Osteoblast (primary cell): ENCODE results near the gene PPFIBP2. TPM values are rescaled to one million over a fixed set of nuclear protein-coding genes. Genes with fewer than 3 reads are reported as not detected.

Experiments used
- DNase-seq: peaks from one replicate; pipeline ENCODE4 v3.0.0; 2011; ENCODE audit warnings: low spot score, mixed read lengths; ENCODE audit not compliant: insufficient read length; ENCODE audit errors: missing footprints
- H2AFZ ChIP-seq: 2 replicates; pipeline ENCODE4 v1.6.0; 2011; ENCODE audit warnings: mild to moderate bottlenecking, low read length
- H3K27ac ChIP-seq: 2 replicates; pipeline ENCODE4 v1.5.1; 2011; ENCODE audit warnings: mild to moderate bottlenecking, low read depth, low read length, moderate library complexity
- H3K27me3 ChIP-seq: 2 replicates; pipeline ENCODE4 v1.6.0; 2012; ENCODE audit warnings: mild to moderate bottlenecking, control low read depth, inconsistent platforms, low read length, moderate library complexity; ENCODE audit not compliant: insufficient read depth
- H3K36me3 ChIP-seq: 2 replicates; pipeline ENCODE4 v1.5.1; 2011; ENCODE audit warnings: mild to moderate bottlenecking, low read length, control low read depth, moderate library complexity; ENCODE audit not compliant: insufficient read depth
- H3K4me1 ChIP-seq: 2 replicates; pipeline ENCODE4 v1.5.1; 2011; ENCODE audit warnings: mild to moderate bottlenecking, low read length, control low read depth, moderate library complexity; ENCODE audit not compliant: insufficient read depth
- H3K4me2 ChIP-seq: 2 replicates; pipeline ENCODE4 v1.6.0; 2011; ENCODE audit warnings: mild to moderate bottlenecking, low read length; ENCODE audit not compliant: insufficient read depth
- H3K4me3 ChIP-seq: fragments of 200-600 bp; sonication (generic); 3 replicates; pipeline ENCODE4 v1.5.1; 2012; ENCODE audit warnings: mild to moderate bottlenecking, low read length, inconsistent platforms; ENCODE audit not compliant: insufficient read depth
- H3K79me2 ChIP-seq: 2 replicates; pipeline ENCODE4 v1.6.0; 2012; ENCODE audit warnings: mild to moderate bottlenecking, low read length, control low read depth, inconsistent platforms; ENCODE audit not compliant: insufficient read depth
- H3K9me3 ChIP-seq: 2 replicates; pipeline ENCODE4 v1.5.1; 2011; ENCODE audit warnings: low read depth, low read length, control low read depth
- H4K20me1 ChIP-seq: 2 replicates; pipeline ENCODE4 v1.6.0; 2012; ENCODE audit warnings: mild to moderate bottlenecking, low read length, control low read depth; ENCODE audit not compliant: insufficient read depth
- CTCF ChIP-seq: IDR thresholded peaks from 2 replicates; pipeline ENCODE4 v1.5.1; 2011; ENCODE audit warnings: mild to moderate bottlenecking, low read depth, low read length, moderate library complexity; ENCODE audit errors: extremely low read depth
- total RNA-seq: library from RNA; depleted of rRNA; stranded (reverse); fragments of >200 nt; gene quantifications from 2 replicates; pipeline ENCODE4 v1.2.3, GENCODE V29; 2012

Gene PPFIBP2
- total RNA-seq, 1 donor, result 25.0 TPM

- no peak for TF ChIP-seq CTCF
- no peaks in the 10 kb centered on the region for H3K27me3 ChIP-seq
- no peaks in the 10 kb centered on the region for H3K9me3 ChIP-seq
- H3K27ac ChIP-seq, result no peak overlapping the region
- H3K4me1 ChIP-seq, result peaks cover 10% of the 10 kb centered on the region
- H3K79me2 ChIP-seq, result no peaks in the 10 kb centered on the region
- no peaks in the 10 kb centered on the region for H3K36me3 ChIP-seq
- DNase-seq, result no peak
- no peaks in the 10 kb centered on the region for H4K20me1 ChIP-seq
- H3K4me2 ChIP-seq, result no peak overlapping the region
- H3K4me3 ChIP-seq, result no peak overlapping the region
- H2AFZ ChIP-seq, result no peak overlapping the region
These were observed 21.5 kb upstream of the PPFIBP2 start for GRCh38 chr11:7492253-7492652.

- DNase-seq, result no peak
- no peak overlapping the region for H3K27ac ChIP-seq
- H3K79me2 ChIP-seq, result no peaks in the 10 kb centered on the region
- peaks cover 10% of the 10 kb centered on the region for H3K4me1 ChIP-seq
- H3K4me2 ChIP-seq, result no peak overlapping the region
- no peak for TF ChIP-seq CTCF
- H4K20me1 ChIP-seq, result no peaks in the 10 kb centered on the region
- H2AFZ ChIP-seq, result no peak overlapping the region
- no peaks in the 10 kb centered on the region for H3K9me3 ChIP-seq
- no peak overlapping the region for H3K4me3 ChIP-seq
- H3K27me3 ChIP-seq, result no peaks in the 10 kb centered on the region
- no peaks in the 10 kb centered on the region for H3K36me3 ChIP-seq
These were observed 20.1 kb upstream of the PPFIBP2 start for GRCh38 chr11:7493670-7494069.

DNA sequence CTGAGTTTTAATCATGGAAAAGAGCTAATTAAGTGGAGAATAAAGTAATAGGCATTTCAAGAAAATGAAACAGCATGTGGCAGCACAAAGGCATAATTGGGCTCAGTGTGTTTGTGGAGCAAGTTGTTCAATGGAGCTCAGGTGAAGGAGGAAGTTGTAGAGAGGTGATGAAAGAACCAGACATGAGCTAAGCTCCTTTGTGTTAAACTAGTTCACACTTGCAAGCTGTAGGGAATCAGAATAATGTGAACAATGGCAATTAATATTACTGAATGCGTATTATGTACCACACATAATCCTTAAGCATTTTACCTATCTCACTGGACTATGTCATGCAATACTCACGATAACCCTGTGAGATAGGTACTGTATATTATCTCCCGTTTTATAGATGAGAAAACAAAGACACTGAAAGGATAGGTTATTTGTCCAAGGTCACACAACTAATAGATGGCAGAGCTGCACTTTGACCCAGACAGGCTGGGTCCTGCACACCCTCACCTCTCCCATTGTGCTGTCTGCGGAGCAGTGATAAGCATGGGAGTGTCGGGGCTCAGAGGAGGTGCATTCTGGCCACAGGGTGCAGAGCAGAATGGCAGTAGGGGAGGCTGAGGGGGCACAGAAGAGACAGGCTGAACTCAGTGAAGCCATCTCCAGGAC lies 19.6 kb upstream of the PPFIBP2 start:
- H3K27me3 ChIP-seq, result no peaks in the 10 kb centered on the region
- H3K4me2 ChIP-seq, result no peak overlapping the region
- no peaks in the 10 kb centered on the region for H3K36me3 ChIP-seq
- no peak overlapping the region for H3K27ac ChIP-seq
- H4K20me1 ChIP-seq, result no peaks in the 10 kb centered on the region
- no peak for DNase-seq
- H3K4me1 ChIP-seq, result peaks cover 10% of the 10 kb centered on the region
- no peaks in the 10 kb centered on the region for H3K9me3 ChIP-seq
- H3K4me3 ChIP-seq, result no peak overlapping the region
- TF ChIP-seq CTCF, result no peak
- no peaks in the 10 kb centered on the region for H3K79me2 ChIP-seq
- no peak overlapping the region for H2AFZ ChIP-seq

GRCh38 chr11:7495882-7496551 lies 17.8 kb upstream of the PPFIBP2 start:
- TF ChIP-seq CTCF, result no peak
- Histone ChIP-seq H3K4me2 (no peak overlapping the region), H3K4me1 (no peaks in the 10 kb centered on the region), H3K27me3 (no peaks in the 10 kb centered on the region), H3K9me3 (no peaks in the 10 kb centered on the region), H3K79me2 (no peaks in the 10 kb centered on the region), H2AFZ (no peak overlapping the region), H3K36me3 (no peaks in the 10 kb centered on the region), H4K20me1 (no peaks in the 10 kb centered on the region), H3K4me3 (no peak overlapping the region), H3K27ac (no peak overlapping the region)
- DNase-seq, result no peak
